Adipose tissue (tissue), 3 donors: Measurements from ENCODE around the gene CLSTN2. TPM values are rescaled to one million over a fixed set of nuclear protein-coding genes. Genes with fewer than 3 reads are reported as not detected.

Experiments
- H3K27ac ChIP-seq: one replicate; pipeline ENCODE4 v1.5.1; 2013; ENCODE audit warnings: low read depth, low read length
- WGBS, 3 donors: extraction: QIAGEN DNeasy Blood & Tissue Kit; methylation state at CpG; one replicate each; pipeline ENCODE4 v1.1.7; 2013; 5-methylcytosine and 5-hydroxymethylcytosine counted together
- polyA plus RNA-seq, 3 donors: library from polyadenylated mRNA; stranded (reverse); fragments of 200-250 nt; gene quantifications; one replicate each; pipeline ENCODE4 v1.2.3, GENCODE V29; 2013
- donor health status: healthy with polysubstance abuse.
- donor health status: Bipolar disorder and iron deficiency.
- donor health status: healthy.

Gene CLSTN2
- polyA plus RNA-seq, 3 donors, result 1.3 to 11.8 (median 5.6) TPM

DNA sequence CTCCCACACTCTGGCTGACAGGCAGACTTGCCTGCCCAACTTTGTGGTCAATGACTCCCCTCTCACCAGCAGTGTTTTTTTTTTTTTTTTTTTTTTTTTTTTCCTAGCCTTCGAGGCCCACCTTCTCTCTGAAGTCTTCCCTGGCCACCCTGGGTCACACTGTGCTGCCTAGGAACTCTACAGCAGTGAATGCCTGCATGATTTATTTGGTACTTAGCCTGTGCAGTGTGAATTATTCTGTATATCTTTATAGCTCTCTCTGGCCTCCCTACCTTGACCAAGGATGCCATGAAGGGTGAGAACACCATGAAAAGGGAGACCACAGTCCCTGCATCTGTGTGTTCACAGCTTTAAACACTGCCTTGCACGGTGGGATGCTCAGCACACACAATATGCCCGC, 141.6 kb downstream of the CLSTN2 start:
- WGBS, 3 donors, result 73 to 76% (median 73%) methylated on average over 3 of the region's 3 CpGs
- no peak overlapping the region for H3K27ac ChIP-seq

GRCh38 chr3:140077406-140077805, 142.4 kb downstream of the CLSTN2 start:
- 87 to 90% (median 89%) methylated on average over 3 of the region's 3 CpGs for WGBS, 3 donors

DNA sequence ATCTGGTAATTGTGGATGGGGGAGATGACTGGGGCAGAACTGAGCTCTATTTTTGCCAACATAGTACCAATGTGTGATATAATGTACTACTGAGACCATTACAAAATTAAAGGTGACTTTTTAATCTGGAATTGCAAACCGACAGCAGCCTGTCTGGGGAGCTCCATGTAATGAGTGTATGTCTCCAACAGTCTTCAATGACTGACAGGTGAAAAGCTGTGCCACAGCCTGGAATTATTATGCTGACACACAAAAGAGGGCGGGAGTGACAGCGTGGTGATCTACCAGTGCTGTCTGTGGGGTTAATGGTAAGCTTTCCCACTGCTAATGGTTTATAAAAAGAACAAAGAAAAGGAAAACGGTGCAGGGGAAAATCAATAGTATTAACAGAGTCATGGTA, 143.4 kb downstream of the CLSTN2 start:
- WGBS, 3 donors, result 50 to 87% (median 82%) methylated on average over 4 of the region's 4 CpGs
- H3K27ac ChIP-seq, result no peak overlapping the region

More at GRCh38 chr3:140077406-140077805, 142.4 kb downstream of the CLSTN2 start:
- H3K27ac ChIP-seq, result no peak overlapping the region

GRCh38 chr3:140078940-140079339, 144.0 kb downstream of the CLSTN2 start:
- H3K27ac ChIP-seq, result no peak overlapping the region
- 84 to 92% (median 85%) methylated on average over 1 of the region's 1 CpG for WGBS, 3 donors

GRCh38 chr3:140081887-140082286, 146.9 kb downstream of the CLSTN2 start:
- no peak overlapping the region for H3K27ac ChIP-seq
- 59 to 70% (median 64%) methylated on average over 1 of the region's 1 CpG for WGBS, 3 donors

- H3K27ac ChIP-seq, result no peak overlapping the region
- 74 to 75% (median 75%) methylated on average over 5 of the region's 5 CpGs for WGBS, 3 donors
These were observed 150.0 kb downstream of the CLSTN2 start for GRCh38 chr3:140085001-140085400.

GRCh38 chr3:140086642-140087041, 151.7 kb downstream of the CLSTN2 start:
- WGBS, 3 donors, result 21 to 65% (median 59%) methylated on average over 1 of the region's 1 CpG

GRCh38 chr3:140088058-140088457, 153.1 kb downstream of the CLSTN2 start:
- H3K27ac ChIP-seq, result no peak overlapping the region
- WGBS, 3 donors, result 74 to 89% (median 82%) methylated on average over 3 of the region's 3 CpGs

More at GRCh38 chr3:140086642-140087041, 151.7 kb downstream of the CLSTN2 start:
- H3K27ac ChIP-seq, result no peak overlapping the region

- WGBS, 3 donors, result 68 to 92% (median 76%) methylated on average over 2 of the region's 2 CpGs
- H3K27ac ChIP-seq, result no peak overlapping the region
These were observed 153.5 kb downstream of the CLSTN2 start for GRCh38 chr3:140088513-140088912.

DNA sequence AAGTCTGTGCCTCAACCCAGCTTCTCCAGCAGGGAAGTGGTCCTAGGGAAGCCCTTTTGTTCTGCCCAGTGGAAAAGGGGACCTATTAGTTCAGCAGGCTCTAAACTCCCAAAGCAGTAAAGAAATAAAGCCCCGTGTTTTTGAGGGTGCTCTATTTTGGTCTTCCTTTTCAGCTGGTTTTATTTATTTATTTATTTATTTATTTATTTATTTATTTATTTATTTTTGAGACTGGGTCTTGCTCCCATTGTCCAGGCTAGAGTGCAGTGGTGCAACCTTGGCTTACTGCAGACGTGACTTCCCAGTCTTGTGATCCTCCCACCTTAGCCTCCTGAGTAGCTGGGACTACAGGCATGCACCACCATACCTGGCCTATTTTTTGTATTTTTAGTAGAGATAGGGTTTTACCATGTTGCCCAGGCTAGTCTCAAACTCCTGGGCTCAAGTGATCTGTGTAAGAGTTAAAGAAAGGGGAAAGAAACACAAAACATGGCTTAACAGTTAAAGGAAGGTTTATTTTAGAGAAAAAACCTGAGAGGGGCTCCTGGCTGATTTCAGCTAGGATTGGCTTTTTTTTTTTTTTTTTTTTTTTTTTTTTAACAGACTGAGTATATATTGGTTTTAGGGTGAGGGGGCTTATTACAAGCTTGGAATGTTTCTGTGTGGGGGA, 154.6 kb downstream of the CLSTN2 start:
- no peak overlapping the region for H3K27ac ChIP-seq
- 94 to 96% (median 94%) methylated on average over 2 of the region's 2 CpGs for WGBS, 3 donors

GRCh38 chr3:140091143-140091542, 156.2 kb downstream of the CLSTN2 start:
- WGBS, 3 donors, result 71 to 81% (median 74%) methylated on average over 3 of the region's 3 CpGs
- H3K27ac ChIP-seq, result no peak overlapping the region

DNA sequence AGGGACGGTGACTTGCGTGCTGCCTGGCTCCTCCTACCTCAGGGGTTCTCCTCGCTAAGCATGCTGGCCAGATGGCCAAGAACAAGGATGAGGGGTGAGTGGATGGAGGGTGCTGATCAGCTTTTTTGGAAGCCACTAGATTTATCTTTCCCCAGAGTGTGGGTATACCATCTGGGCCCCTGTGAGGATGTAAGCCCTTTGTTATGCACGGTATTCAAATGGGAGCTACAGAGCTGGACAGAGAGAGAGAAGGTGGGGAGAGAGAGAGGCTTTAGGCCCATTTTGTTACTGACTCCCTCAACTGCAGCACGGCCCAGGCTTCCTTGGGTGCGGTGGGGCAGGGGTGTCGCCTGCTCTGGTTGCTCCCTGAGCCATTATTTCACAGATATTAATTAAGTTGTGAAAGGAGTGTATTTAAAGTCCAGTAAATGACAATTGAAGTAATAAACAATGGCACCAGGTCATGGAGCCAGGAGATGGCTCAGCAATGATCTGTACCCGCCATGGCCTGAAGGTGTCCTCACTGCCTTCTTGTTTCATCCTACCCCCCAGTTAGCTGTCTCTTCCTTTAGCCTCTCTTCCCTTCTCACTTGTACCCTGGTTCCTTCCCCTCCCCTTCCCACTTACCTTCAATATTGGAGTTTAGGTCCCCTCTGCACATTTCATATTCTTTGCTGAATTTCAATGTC, 158.0 kb downstream of the CLSTN2 start:
- H3K27ac ChIP-seq, result no peak overlapping the region

DNA sequence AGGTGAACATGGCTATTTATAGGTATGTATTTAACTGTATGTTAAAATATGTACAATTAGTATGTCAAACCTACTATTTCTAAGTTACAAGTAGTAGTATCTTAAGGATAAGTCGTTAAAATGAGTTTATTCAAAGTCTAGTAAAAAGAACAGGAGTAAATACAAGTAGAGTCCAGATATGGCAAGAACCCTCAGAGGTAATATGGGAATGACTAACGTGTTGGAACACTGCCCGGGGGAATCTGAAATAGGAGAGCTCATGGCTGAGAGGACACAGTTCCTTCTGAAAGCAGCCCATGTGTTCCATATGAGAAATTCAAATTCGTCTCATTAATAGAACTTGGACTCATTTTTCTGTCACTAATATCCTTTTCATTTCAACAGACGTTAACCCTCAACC, 158.8 kb downstream of the CLSTN2 start:
- 37 to 43% (median 40%) methylated on average over 5 of the region's 5 CpGs for WGBS, 3 donors
- H3K27ac ChIP-seq, result no peak overlapping the region

More for the DNA sequence above, 158.0 kb downstream of the CLSTN2 start:
- 81 to 82% (median 82%) methylated on average over 8 of the region's 8 CpGs for WGBS, 3 donors

DNA sequence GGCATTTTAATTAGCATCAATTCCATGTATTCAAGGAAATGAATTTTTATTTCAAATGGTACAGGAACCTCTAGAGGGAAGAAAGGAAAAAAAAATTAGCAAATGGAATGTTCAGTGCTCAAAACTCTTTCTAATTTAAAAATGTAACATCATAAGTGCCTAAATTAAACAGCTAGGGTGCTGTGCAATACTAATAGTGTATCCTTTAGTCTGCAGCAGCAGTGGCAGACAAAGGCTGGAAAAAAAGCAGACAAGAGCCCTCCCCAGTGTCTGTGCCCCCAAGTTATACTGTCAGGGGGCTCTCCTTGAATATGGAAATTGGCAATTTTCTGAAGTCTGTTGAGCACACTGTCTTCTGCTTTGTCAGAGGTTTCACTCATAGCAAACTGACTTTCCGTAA, 159.5 kb downstream of the CLSTN2 start:
- 88 to 94% (median 90%) methylated on average over 1 of the region's 1 CpG for WGBS, 3 donors

GRCh38 chr3:140096037-140096436, 161.1 kb downstream of the CLSTN2 start:
- 65 to 81% (median 79%) methylated on average over 3 of the region's 3 CpGs for WGBS, 3 donors

More for the DNA sequence above, 159.5 kb downstream of the CLSTN2 start:
- no peak overlapping the region for H3K27ac ChIP-seq

GRCh38 chr3:140097874-140098635, 163.1 kb downstream of the CLSTN2 start:
- no peak overlapping the region for H3K27ac ChIP-seq
- 79 to 86% (median 83%) methylated on average over 3 of the region's 3 CpGs for WGBS, 3 donors

More at GRCh38 chr3:140096037-140096436, 161.1 kb downstream of the CLSTN2 start:
- no peak overlapping the region for H3K27ac ChIP-seq

DNA sequence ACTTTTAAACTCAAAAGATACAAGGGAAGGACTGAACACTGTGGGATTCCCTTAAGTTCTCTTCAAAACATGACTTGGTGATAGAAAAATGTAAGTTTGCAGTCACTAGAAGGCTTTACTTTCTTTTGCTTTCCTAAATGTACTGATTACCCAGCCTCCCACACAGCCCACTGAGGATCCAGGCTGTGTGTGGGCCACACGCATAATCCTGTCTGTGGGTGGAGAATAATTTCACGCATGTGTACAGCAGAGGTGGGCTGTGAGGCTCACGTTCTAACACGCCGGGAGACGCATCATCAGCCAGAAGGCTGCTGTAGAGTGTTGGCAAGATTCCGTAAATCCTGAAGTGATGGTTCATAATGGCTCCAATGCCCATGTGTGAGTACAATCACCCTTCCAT, 165.5 kb downstream of the CLSTN2 start:
- 88 to 93% (median 93%) methylated on average over 7 of the region's 7 CpGs for WGBS, 3 donors
- H3K27ac ChIP-seq, result no peak overlapping the region

DNA sequence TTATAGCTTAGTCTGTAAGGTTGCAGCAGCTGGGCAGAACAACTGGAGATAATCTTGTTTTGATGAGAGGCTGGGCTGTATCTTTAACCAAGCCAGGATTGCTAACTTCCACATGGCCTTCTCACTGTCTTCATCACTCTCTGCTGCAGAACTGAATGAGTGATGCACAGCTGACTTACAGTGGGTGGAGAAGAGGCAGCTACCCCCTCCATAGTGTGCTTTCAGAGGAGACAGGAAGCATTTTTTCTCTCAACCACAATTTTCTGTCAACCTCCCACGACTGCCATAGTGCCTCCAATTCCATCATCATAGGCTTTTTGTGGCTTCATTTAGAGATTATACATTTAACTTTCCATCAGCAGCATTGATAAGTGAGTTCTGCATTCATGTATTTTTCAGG, 168.2 kb downstream of the CLSTN2 start:
- WGBS, 3 donors, result 25 to 36% (median 35%) methylated on average over 1 of the region's 1 CpG
- no peak overlapping the region for H3K27ac ChIP-seq
